ENCODE data around the gene RAB33A.

RAB33A gene

DNA sequence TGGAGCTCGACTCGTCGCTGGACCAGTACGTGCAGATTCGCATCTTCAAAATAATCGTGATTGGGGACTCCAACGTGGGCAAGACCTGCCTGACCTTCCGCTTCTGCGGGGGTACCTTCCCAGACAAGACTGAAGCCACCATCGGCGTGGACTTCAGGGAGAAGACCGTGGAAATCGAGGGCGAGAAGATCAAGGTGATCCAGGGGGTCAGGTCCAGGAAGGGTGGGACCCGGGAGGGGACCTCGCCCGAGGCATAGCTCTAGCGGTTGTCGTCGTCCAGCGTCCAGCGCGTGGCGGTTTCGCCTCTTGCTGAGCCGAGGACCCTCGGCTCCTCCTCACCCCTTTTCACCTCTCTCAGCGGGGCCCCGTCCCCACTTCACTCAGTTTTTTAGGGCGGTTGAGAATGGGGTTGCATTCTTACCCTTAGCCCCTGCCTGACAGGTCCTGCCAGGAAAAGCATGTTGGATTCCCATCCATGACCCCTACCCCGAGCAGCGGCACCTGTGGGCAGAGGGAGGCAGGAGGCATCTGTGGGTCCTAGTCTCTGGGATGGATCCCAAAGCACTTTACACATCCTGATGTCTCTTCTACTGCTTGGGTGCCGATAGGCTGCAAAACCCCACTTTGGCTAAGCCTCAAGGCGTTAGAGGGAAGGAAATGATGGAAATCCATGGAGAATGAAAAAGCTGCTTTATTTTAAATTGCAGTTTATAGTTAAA is 524 bp downstream of the RAB33A start:
- Histone ChIP-seq H3K36me3 (ENCODE audit: control insufficient read depth, insufficient read depth, low read length) (no peaks in the 10 kb centered on the region), H3K4me3 (ENCODE audit: low read depth, low read length) (peak overlapping the region; percentile 69), H3K9ac (ENCODE audit: low read length) (peak overlapping the region; percentile 21), H3K27ac (ENCODE audit: low read depth, low read length) (no peak overlapping the region), H3K9me3 (ENCODE audit: control insufficient read depth, insufficient read depth, low read depth, low read length) (no peaks in the 10 kb centered on the region), H3K4me1 (ENCODE audit: control insufficient read depth, insufficient read depth, low read length) (peaks cover 17% of the 10 kb centered on the region; the same call in 1 of the 2 replicates), H3K27me3 (ENCODE audit: control insufficient read depth, insufficient read depth, low read length) (peaks cover 58% of the 10 kb centered on the region)

DNA sequence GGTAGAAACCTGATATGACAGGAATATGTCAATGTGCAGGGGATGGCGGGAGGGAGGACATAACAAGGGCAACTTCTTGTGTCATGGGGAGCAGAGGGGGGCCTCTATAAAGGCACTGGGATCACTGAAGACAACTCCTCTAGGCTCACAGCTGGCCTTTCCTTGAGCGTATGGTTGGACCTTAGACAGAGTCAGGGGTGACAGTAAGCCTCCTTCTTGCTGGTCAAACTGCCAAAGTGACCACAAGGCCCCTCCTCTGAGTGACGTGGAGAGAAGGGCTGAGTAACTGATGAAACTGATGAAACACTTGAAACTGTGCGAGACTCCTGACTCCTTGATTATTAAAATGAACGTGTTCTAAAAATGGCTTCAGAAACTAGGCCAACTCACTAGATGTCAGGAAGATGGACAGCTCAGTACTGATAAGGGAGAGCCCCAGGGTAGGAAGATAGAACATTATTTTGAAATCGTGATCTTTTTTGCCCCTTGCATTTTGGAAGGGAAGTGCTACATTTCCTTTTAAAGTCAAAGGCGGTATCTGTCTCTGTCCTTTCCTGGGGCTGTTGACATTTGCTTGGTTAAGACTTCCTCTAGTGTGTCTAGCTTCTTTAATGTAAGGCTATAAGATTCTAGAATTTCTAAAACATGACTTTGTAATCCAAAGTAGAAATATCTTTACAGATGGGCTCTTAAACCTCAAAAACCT is 1.6 kb downstream of the RAB33A start:
- Histone ChIP-seq H3K4me1 (ENCODE audit: control insufficient read depth, insufficient read depth, low read length) (peaks cover 17% of the 10 kb centered on the region; the same call in 1 of the 2 replicates), H3K9ac (ENCODE audit: low read length) (no peak overlapping the region), H3K4me3 (ENCODE audit: low read depth, low read length) (no peak overlapping the region), H3K27me3 (ENCODE audit: control insufficient read depth, insufficient read depth, low read length) (peaks cover 62% of the 10 kb centered on the region), H3K27ac (ENCODE audit: low read depth, low read length) (no peak overlapping the region), H3K9me3 (ENCODE audit: control insufficient read depth, insufficient read depth, low read depth, low read length) (no peaks in the 10 kb centered on the region), H3K36me3 (ENCODE audit: control insufficient read depth, insufficient read depth, low read length) (no peaks in the 10 kb centered on the region)

DNA sequence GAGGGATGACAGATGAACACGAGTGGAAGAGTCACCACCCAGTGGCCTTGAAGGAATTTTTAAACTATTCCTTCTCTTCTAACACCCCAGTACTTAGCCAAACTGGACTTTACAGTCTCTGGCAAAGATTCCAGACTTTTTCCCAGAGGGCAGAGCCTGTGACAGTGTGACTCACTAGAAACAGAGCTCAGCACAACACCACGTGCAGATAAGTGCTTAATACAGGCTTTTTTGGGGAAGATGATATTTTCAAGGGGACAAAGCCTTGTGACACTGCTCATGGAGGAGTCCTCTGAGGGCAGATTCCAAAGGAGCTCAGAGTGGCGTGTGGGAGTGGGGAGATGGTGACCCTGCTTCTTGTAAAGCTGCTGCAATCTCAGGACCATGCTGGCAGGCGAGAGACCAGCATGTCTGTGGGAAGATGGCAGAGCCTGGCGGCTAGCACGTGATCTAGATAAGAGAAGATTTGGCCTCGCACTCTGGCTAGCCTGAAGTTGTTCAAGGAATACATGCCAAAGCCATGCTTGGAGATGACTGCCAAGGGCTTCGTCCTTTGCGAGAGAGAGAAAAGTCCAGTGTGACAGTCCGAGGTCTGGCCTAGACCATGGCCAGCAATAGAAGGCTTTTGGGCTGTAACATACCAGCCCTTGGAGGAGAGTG is 2.4 kb downstream of the RAB33A start:
- H3K9me3 ChIP-seq (ENCODE audit: control insufficient read depth, insufficient read depth, low read depth, low read length), result no peaks in the 10 kb centered on the region
- no peak overlapping the region for H3K27ac ChIP-seq (ENCODE audit: low read depth, low read length)
- H3K4me1 ChIP-seq (ENCODE audit: control insufficient read depth, insufficient read depth, low read length), result peaks cover 17% of the 10 kb centered on the region; the same call in 1 of the 2 replicates
- H3K4me3 ChIP-seq (ENCODE audit: low read depth, low read length), result no peak overlapping the region
- no peaks in the 10 kb centered on the region for H3K36me3 ChIP-seq (ENCODE audit: control insufficient read depth, insufficient read depth, low read length)
- H3K27me3 ChIP-seq (ENCODE audit: control insufficient read depth, insufficient read depth, low read length), result peaks cover 62% of the 10 kb centered on the region
- no peak overlapping the region for H3K9ac ChIP-seq (ENCODE audit: low read length)

DNA sequence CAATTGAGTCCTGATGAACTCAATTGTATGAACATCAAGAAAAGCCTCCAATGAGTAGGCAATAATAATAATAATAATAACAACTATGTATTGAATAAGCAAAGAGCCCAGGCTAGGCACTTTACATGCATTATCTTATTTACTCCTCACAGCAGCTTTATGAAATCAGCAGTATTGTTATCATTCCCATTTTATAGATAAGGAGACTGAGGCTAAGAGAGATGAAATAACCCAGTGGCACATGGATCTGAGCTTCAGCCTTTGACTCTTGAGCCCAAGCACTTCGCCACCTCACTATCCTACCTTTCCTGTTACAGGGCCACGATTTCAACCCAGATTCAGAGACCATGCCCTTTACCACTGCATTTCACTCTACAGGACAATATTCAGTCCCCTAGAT is 3.2 kb downstream of the RAB33A start:
- no peak overlapping the region for H3K9ac ChIP-seq (ENCODE audit: low read length)
- H3K36me3 ChIP-seq (ENCODE audit: control insufficient read depth, insufficient read depth, low read length), result no peaks in the 10 kb centered on the region
- no peak overlapping the region for H3K4me3 ChIP-seq (ENCODE audit: low read depth, low read length)
- H3K4me1 ChIP-seq (ENCODE audit: control insufficient read depth, insufficient read depth, low read length), result peaks cover 17% of the 10 kb centered on the region; the same call in 1 of the 2 replicates
- no peaks in the 10 kb centered on the region for H3K9me3 ChIP-seq (ENCODE audit: control insufficient read depth, insufficient read depth, low read depth, low read length)
- no peak overlapping the region for H3K27ac ChIP-seq (ENCODE audit: low read depth, low read length)
- peaks cover 67% of the 10 kb centered on the region for H3K27me3 ChIP-seq (ENCODE audit: control insufficient read depth, insufficient read depth, low read length)

DNA sequence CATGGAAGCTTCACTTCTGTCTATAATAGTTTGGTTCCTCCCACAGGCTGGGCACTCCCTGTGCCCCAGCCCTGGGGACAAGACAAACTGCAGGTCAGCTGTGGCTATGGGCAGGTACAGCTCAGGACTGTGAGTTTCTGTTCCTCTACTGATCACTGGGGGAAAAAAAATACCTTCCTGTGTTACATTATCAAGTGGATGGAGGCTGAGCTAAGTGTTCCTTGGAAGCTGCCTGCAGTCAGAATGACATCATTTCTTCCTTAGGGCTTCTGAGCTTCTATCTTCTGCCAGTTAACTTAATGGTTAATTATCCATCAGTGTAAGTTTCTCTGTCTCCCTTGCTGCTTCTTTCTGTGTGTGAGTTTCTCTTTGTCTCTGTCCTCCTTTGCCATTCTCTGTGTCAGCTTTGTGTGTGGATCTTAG is 4.6 kb downstream of the RAB33A start:
- Histone ChIP-seq H3K27ac (ENCODE audit: low read depth, low read length) (no peak overlapping the region), H3K27me3 (ENCODE audit: control insufficient read depth, insufficient read depth, low read length) (peaks cover 55% of the 10 kb centered on the region), H3K4me1 (ENCODE audit: control insufficient read depth, insufficient read depth, low read length) (peaks cover 11% of the 10 kb centered on the region; the same call in 1 of the 2 replicates), H3K36me3 (ENCODE audit: control insufficient read depth, insufficient read depth, low read length) (no peaks in the 10 kb centered on the region), H3K9me3 (ENCODE audit: control insufficient read depth, insufficient read depth, low read depth, low read length) (no peaks in the 10 kb centered on the region), H3K9ac (ENCODE audit: low read length) (no peak overlapping the region), H3K4me3 (ENCODE audit: low read depth, low read length) (no peak overlapping the region)

DNA sequence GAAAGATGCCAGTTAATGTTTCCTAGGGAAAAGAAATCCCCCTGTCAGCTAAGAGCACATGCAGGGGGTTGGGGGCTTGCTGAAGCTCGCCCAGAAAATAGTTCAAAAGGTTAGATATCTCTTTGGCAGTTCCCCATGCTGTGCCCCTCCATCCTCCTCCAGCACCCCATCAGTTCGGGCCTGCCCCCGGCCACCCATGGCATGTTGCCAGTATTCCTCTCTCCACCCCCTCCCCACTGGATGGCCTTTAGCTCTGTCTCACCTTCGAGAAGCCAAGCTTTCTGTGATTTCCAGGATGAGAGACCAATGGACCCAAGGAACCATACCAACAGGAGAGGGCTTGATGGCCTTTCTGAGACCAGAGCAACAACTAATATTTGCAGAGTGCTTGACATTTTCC is 5.2 kb downstream of the RAB33A start:
- Histone ChIP-seq H3K9ac (ENCODE audit: low read length) (no peak overlapping the region), H3K27ac (ENCODE audit: low read depth, low read length) (no peak overlapping the region), H3K36me3 (ENCODE audit: control insufficient read depth, insufficient read depth, low read length) (no peaks in the 10 kb centered on the region), H3K9me3 (ENCODE audit: control insufficient read depth, insufficient read depth, low read depth, low read length) (no peaks in the 10 kb centered on the region), H3K27me3 (ENCODE audit: control insufficient read depth, insufficient read depth, low read length) (peaks cover 49% of the 10 kb centered on the region), H3K4me1 (ENCODE audit: control insufficient read depth, insufficient read depth, low read length) (peaks cover 9% of the 10 kb centered on the region; the same call in 1 of the 2 replicates), H3K4me3 (ENCODE audit: low read depth, low read length) (no peak overlapping the region)

DNA sequence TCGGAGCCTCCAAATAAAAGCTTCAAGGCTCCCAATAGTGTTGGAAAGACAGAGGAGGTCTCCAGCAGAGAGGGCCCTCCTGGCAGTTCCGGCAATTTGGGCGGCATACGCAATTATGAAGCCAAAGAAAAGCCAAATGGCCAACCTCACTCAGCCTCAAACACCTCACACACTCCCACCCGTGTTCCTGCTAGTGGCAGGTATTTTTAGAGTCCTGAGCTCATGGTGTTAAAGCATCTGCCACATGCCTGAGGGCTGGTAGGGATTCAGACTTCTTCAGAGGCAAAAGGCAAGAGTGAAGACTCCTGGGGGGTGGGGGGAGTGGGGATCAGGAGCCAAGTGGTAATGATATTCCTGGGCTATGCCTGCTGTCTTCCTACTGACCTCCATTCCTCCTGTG is 7.4 kb downstream of the RAB33A start:
- Histone ChIP-seq H3K4me3 (ENCODE audit: low read depth, low read length) (no peak overlapping the region), H3K27ac (ENCODE audit: low read depth, low read length) (no peak overlapping the region), H3K4me1 (ENCODE audit: control insufficient read depth, insufficient read depth, low read length) (no peaks in the 10 kb centered on the region; the same call in 1 of the 2 replicates), H3K36me3 (ENCODE audit: control insufficient read depth, insufficient read depth, low read length) (no peaks in the 10 kb centered on the region), H3K27me3 (ENCODE audit: control insufficient read depth, insufficient read depth, low read length) (peaks cover 27% of the 10 kb centered on the region), H3K9ac (ENCODE audit: low read length) (no peak overlapping the region), H3K9me3 (ENCODE audit: control insufficient read depth, insufficient read depth, low read depth, low read length) (no peaks in the 10 kb centered on the region)

DNA sequence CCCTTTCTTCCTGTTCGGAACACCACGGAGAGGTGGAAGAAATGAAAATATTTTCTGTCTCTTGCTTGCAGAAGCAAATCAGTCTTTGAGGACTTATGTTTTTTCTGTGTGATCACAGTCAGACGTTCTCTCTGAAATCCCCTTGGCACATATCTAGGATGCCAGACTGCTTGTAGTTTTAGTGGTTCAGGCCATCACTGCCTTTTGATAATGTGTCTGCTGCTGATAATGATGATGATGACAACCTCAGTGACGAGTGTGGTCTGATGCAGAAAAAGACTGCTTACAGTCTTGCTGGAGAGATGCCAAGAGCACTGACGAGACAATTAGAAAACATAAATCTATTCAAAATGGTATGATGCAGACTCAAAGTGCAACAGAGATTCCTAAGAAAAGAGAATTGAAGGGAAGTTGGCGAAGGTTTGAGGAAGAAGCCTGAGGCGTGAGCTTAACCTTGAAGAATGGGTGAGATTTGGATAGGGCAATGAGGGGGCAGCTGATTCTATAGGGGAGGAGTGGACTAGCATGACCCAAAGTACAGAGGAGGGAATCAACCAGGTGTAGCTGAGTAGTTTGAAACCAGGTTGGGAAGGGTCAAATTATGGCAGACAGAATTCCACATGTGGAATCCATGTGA is 7.9 kb downstream of the RAB33A start:
- no peaks in the 10 kb centered on the region for H3K9me3 ChIP-seq (ENCODE audit: control insufficient read depth, insufficient read depth, low read depth, low read length)
- H3K27me3 ChIP-seq (ENCODE audit: control insufficient read depth, insufficient read depth, low read length), result peaks cover 22% of the 10 kb centered on the region
- no peaks in the 10 kb centered on the region; the same call in 1 of the 2 replicates for H3K4me1 ChIP-seq (ENCODE audit: control insufficient read depth, insufficient read depth, low read length)
- no peaks in the 10 kb centered on the region for H3K36me3 ChIP-seq (ENCODE audit: control insufficient read depth, insufficient read depth, low read length)
- H3K9ac ChIP-seq (ENCODE audit: low read length), result no peak overlapping the region
- no peak overlapping the region for H3K27ac ChIP-seq (ENCODE audit: low read depth, low read length)
- H3K4me3 ChIP-seq (ENCODE audit: low read depth, low read length), result no peak overlapping the region

DNA sequence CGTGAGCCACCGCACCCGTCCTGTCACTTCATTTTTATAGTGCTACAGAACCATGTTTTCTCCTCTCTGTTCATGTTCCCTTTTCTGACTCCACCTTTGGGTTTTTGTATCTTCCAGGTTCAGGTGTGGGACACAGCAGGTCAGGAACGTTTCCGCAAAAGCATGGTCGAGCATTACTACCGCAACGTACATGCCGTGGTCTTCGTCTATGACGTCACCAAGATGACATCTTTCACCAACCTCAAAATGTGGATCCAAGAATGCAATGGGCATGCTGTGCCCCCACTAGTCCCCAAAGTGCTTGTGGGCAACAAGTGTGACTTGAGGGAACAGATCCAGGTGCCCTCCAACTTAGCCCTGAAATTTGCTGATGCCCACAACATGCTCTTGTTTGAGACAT is 12.4 kb downstream of the RAB33A start:
- Histone ChIP-seq H3K36me3 (ENCODE audit: control insufficient read depth, insufficient read depth, low read length) (no peaks in the 10 kb centered on the region), H3K9ac (ENCODE audit: low read length) (no peak overlapping the region), H3K27ac (ENCODE audit: low read depth, low read length) (no peak overlapping the region), H3K9me3 (ENCODE audit: control insufficient read depth, insufficient read depth, low read depth, low read length) (no peaks in the 10 kb centered on the region), H3K4me1 (ENCODE audit: control insufficient read depth, insufficient read depth, low read length) (no peaks in the 10 kb centered on the region; the same call in 1 of the 2 replicates), H3K27me3 (ENCODE audit: control insufficient read depth, insufficient read depth, low read length) (0 out of 2 replicates have a peak, but pooled peaks cover 11% of the 10 kb centered on the region), H3K4me3 (ENCODE audit: low read depth, low read length) (no peak overlapping the region)

DNA sequence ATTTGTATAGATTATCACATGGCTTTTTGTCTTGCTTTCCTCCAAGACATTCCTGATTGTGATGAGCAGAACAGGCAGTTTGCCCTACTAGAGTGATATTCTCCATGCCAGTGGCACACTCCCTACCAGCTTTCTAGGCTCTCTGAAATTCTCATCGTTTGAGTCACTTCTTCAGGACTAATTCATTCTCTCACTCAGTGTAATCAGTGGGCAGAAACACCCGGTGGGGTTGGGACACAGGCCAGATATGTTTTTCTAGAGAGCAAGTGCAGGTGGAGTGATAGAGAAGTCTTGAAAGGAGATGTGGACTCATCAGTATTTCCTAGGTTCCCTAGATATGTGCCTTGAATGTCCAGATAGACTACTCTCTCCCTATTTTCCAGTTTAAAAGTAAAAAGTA is 13.1 kb downstream of the RAB33A start:
- Histone ChIP-seq H3K4me1 (ENCODE audit: control insufficient read depth, insufficient read depth, low read length) (no peaks in the 10 kb centered on the region; the same call in 1 of the 2 replicates), H3K27ac (ENCODE audit: low read depth, low read length) (no peak overlapping the region), H3K9ac (ENCODE audit: low read length) (no peak overlapping the region), H3K27me3 (ENCODE audit: control insufficient read depth, insufficient read depth, low read length) (0 out of 2 replicates have a peak, but pooled peaks cover 6% of the 10 kb centered on the region), H3K36me3 (ENCODE audit: control insufficient read depth, insufficient read depth, low read length) (no peaks in the 10 kb centered on the region), H3K4me3 (ENCODE audit: low read depth, low read length) (no peak overlapping the region), H3K9me3 (ENCODE audit: control insufficient read depth, insufficient read depth, low read depth, low read length) (no peaks in the 10 kb centered on the region)

All from HUES6 (cell line).